ENCODE data around the gene MSH2.

- TF ChIP-seq, protein P1, sequence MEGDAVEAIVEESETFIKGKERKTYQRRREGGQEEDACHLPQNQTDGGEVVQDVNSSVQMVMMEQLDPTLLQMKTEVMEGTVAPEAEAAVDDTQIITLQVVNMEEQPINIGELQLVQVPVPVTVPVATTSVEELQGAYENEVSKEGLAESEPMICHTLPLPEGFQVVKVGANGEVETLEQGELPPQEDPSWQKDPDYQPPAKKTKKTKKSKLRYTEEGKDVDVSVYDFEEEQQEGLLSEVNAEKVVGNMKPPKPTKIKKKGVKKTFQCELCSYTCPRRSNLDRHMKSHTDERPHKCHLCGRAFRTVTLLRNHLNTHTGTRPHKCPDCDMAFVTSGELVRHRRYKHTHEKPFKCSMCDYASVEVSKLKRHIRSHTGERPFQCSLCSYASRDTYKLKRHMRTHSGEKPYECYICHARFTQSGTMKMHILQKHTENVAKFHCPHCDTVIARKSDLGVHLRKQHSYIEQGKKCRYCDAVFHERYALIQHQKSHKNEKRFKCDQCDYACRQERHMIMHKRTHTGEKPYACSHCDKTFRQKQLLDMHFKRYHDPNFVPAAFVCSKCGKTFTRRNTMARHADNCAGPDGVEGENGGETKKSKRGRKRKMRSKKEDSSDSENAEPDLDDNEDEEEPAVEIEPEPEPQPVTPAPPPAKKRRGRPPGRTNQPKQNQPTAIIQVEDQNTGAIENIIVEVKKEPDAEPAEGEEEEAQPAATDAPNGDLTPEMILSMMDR (IDR thresholded peaks at IDR 0.05) = no peak
- no peak for TF ChIP-seq POLR2A (IDR thresholded peaks at IDR 0.05)
Measured at GRCh38 chr2:47484396-47484795, 81.4 kb downstream of the MSH2 start.
